HCT116 (cell line): Measurements from ENCODE around the gene GAB4. TPM values are rescaled to one million over a fixed set of nuclear protein-coding genes. Genes with fewer than 3 reads are reported as not detected.

Experiments used
- ATAC-seq: fragments of 200-7000 bp; cut with Tn5 transposase; 2 replicates; pipeline ENCODE4 v1.9.1; 2020; ENCODE audit warnings: mild to moderate bottlenecking, moderate library complexity
- Bru-seq: library from RNA; stranded (reverse); fragments of 400-500 nt; gene quantifications from one replicate; lab custom pipeline; 2021; lab: Mats Ljungman, UMichigan
- BruChase-seq, 2 experiments: library from RNA; stranded (reverse); fragments of 400-500 nt; gene quantifications; one replicate each; lab custom pipeline; 2021; lab: Mats Ljungman, UMichigan
- BruUV-seq: library from RNA; stranded (reverse); fragments of 400-500 nt; replicated peaks from 2 replicates; lab custom pipeline; 2021; lab: Mats Ljungman, UMichigan
- CTCF ChIA-PET: fragments of 300-600 bp; sonication (Branson Sonifier 250); formaldehyde crosslinking; loops from one replicate; lab custom pipeline; 2021; ENCODE audit warnings: antibody characterized with exemption; lab: Charles Lee
- POLR2A ChIA-PET: fragments of 300-600, 350-600 bp; sonication (Branson Sonifier 250); formaldehyde crosslinking; loops from one replicate; lab custom pipeline; 2021; ENCODE audit warnings: antibody characterized with exemption; lab: Charles Lee
- RAD21 ChIA-PET, 2 experiments: fragments of 300-600 bp; sonication (Branson Sonifier 250); formaldehyde crosslinking; loops; one replicate each; lab custom pipeline; 2023; ENCODE audit warnings: low total read pairs in 2 of 2; ENCODE audit not compliant: uncharacterized antibody in 2 of 2, unreplicated experiment in 2 of 2, low non-redundant PET in 1 of 2; lab: Charles Lee
- DNase-seq: peaks from one replicate; pipeline ENCODE4 v3.0.0-alpha.2; 2010; ENCODE audit warnings: low read depth, low spot score
- H2AFZ ChIP-seq: fragments of 200-600 bp; shearing (Covaris generic), sonication (generic); 2 replicates; pipeline ENCODE4 v1.6.1; 2017; ENCODE audit warnings: low read depth, mixed run types, mixed read lengths, antibody characterized with exemption, low read length; ENCODE audit not compliant: poor library complexity, severe bottlenecking
- H3K27ac ChIP-seq: 2 replicates; pipeline ENCODE4 v1.5.1; 2012; ENCODE audit warnings: low read depth, low read length
- H3K27me3 ChIP-seq: fragments of 200-600 bp; sonication (generic); 2 replicates; pipeline ENCODE4 v1.6.1; 2016; ENCODE audit warnings: mixed run types, low read length, mixed read lengths; ENCODE audit not compliant: insufficient read depth
- H3K36me3 ChIP-seq, 2 experiments: fragments of 200-500 bp in 1 of 2; fragments of 200-600 bp in 1 of 2; sonication (Bioruptor generic) in 1 of 2; sonication (generic) in 1 of 2; 2 replicates each; pipeline versions ENCODE4 v1.5.1 to v1.6.1; 2014 to 2016; ENCODE audit warnings: low read length in 2 of 2, inconsistent platforms in 1 of 2, mixed read lengths in 1 of 2, mixed run types in 1 of 2; ENCODE audit not compliant: insufficient read depth in 2 of 2, control insufficient read depth in 1 of 2
- H3K4me1 ChIP-seq, 2 experiments: fragments of 200-600 bp in 1 of 2; sonication (generic) in 1 of 2; 2 replicates each; pipeline versions ENCODE4 v1.5.1 to v1.6.1; 2012 to 2017; ENCODE audit warnings: low read length in 2 of 2, inconsistent platforms in 1 of 2, mild to moderate bottlenecking in 1 of 2, mixed read lengths in 1 of 2, mixed run types in 1 of 2, moderate library complexity in 1 of 2; ENCODE audit not compliant: insufficient read depth in 2 of 2, control insufficient read depth in 1 of 2
- H3K4me2 ChIP-seq: fragments of 200-600 bp; sonication (generic); 2 replicates; pipeline ENCODE4 v1.6.1; 2017; ENCODE audit warnings: mixed run types, low read length, mixed read lengths
- H3K4me3 ChIP-seq, 2 experiments: fragments of 200-600 bp in 1 of 2; sonication (generic) in 1 of 2; replicated peaks in 1 of 2; 2 replicates each; pipeline ENCODE4 v1.5.1; 2011 to 2016; ENCODE audit warnings: low read length in 2 of 2, control low read depth in 1 of 2, low read depth in 1 of 2, mild to moderate bottlenecking in 1 of 2, mixed read lengths in 1 of 2, mixed run types in 1 of 2
- H3K79me2 ChIP-seq: fragments of 200-600 bp; sonication (generic); 2 replicates; pipeline ENCODE4 v1.6.1; 2017; ENCODE audit warnings: mild to moderate bottlenecking, mixed run types, low read length, moderate library complexity, mixed read lengths; ENCODE audit not compliant: insufficient read depth
- H3K9ac ChIP-seq: fragments of 200-600 bp; sonication (generic); 2 replicates; pipeline ENCODE4 v1.6.1; 2016; ENCODE audit warnings: low read length, mixed read lengths
- H3K9me2 ChIP-seq: fragments of 200-600 bp; sonication (generic), shearing (Covaris generic); 2 replicates; pipeline ENCODE4 v1.6.1; 2017; ENCODE audit warnings: mixed run types, mild to moderate bottlenecking, moderate library complexity; ENCODE audit not compliant: insufficient read depth
- H3K9me3 ChIP-seq, 2 experiments: fragments of 200-500 bp in 1 of 2; fragments of 200-600 bp in 1 of 2; sonication (Bioruptor generic) in 1 of 2; sonication (generic) in 1 of 2; 2 replicates each; pipeline ENCODE4 v1.6.1; 2014 to 2017; ENCODE audit warnings: low read length in 2 of 2, mixed read lengths in 2 of 2, inconsistent platforms in 1 of 2, low read depth in 1 of 2, mild to moderate bottlenecking in 1 of 2, mixed run types in 1 of 2, moderate library complexity in 1 of 2; ENCODE audit not compliant: control insufficient read depth in 1 of 2, insufficient read depth in 1 of 2
- H4K20me1 ChIP-seq: fragments of 200-600 bp; sonication (generic), shearing (Covaris generic); 2 replicates; pipeline ENCODE4 v1.6.1; 2017; ENCODE audit warnings: mixed run types, mild to moderate bottlenecking, moderate library complexity; ENCODE audit not compliant: insufficient read depth
- CEBPB ChIP-seq: IDR thresholded peaks from 2 replicates; pipeline ENCODE4 v1.6.1; 2012; ENCODE audit warnings: low read depth
- intact Hi-C: fragments of 100-400 bp; cut with micrococcal nuclease; formaldehyde crosslinking; loops from 2 replicates; pipeline ENCODE4 v1.10.0; 2022
- long read RNA-seq: library from polyadenylated mRNA; unstranded; transcript quantifications from one replicate; pipeline ENCODE4 v2.0.0, GENCODE V29; 2021; ENCODE audit not compliant: unreplicated experiment
- polyA plus RNA-seq: library from polyadenylated mRNA; unstranded; fragments of >200 nt; gene quantifications from 2 replicates; pipeline ENCODE4 v1.2.1, GENCODE V29; 2012; ENCODE audit warnings: missing spikeins
- total RNA-seq: library from RNA; stranded (reverse); gene quantifications from one replicate; pipeline ENCODE4 v1.2.1, GENCODE V29; 2021; ENCODE audit not compliant: unreplicated experiment
- TF ChIP-seq, protein P1 (sequence below), 3 experiments: fragments of 200-600 bp in 1 of 3; sonication (generic) in 1 of 3; IDR thresholded peaks in 2 of 3; conservative IDR thresholded peaks in 1 of 3; 2 replicates each; pipeline ENCODE4 v1.5.1; 2012 to 2017; ENCODE audit warnings: low read depth in 2 of 3, low read length in 2 of 3, antibody characterized with exemption in 1 of 3, borderline replicate concordance in 1 of 3, control low read depth in 1 of 3, mild to moderate bottlenecking in 1 of 3, mixed read lengths in 1 of 3, mixed run types in 1 of 3, moderate library complexity in 1 of 3; ENCODE audit not compliant: insufficient read depth in 1 of 3
- TF ChIP-seq, protein P2 (sequence below): IDR thresholded peaks from 2 replicates; pipeline ENCODE4 v1.6.1; 2012

Gene GAB4, protein sequence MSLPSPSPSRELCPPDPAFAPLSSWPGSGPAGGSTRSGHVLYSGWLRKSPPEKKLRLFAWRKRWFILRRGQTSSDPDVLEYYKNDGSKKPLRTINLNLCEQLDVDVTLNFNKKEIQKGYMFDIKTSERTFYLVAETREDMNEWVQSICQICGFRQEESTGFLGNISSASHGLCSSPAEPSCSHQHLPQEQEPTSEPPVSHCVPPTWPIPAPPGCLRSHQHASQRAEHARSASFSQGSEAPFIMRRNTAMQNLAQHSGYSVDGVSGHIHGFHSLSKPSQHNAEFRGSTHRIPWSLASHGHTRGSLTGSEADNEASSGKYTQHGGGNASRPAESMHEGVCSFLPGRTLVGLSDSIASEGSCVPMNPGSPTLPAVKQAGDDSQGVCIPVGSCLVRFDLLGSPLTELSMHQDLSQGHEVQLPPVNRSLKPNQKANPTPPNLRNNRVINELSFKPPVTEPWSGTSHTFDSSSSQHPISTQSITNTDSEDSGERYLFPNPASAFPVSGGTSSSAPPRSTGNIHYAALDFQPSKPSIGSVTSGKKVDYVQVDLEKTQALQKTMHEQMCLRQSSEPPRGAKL
- total RNA-seq (not detected), Bru-seq, nascent RNA (not detected), BruChase-seq, experiment 1, labeled RNA remaining after a 6-hour chase (percentile 2 among the genes with signal in this experiment), BruChase-seq, experiment 2, labeled RNA remaining after a 2-hour chase (not detected)
- not detected in 2 replicates for polyA plus RNA-seq
- long read RNA-seq = 0 reads

DNA sequence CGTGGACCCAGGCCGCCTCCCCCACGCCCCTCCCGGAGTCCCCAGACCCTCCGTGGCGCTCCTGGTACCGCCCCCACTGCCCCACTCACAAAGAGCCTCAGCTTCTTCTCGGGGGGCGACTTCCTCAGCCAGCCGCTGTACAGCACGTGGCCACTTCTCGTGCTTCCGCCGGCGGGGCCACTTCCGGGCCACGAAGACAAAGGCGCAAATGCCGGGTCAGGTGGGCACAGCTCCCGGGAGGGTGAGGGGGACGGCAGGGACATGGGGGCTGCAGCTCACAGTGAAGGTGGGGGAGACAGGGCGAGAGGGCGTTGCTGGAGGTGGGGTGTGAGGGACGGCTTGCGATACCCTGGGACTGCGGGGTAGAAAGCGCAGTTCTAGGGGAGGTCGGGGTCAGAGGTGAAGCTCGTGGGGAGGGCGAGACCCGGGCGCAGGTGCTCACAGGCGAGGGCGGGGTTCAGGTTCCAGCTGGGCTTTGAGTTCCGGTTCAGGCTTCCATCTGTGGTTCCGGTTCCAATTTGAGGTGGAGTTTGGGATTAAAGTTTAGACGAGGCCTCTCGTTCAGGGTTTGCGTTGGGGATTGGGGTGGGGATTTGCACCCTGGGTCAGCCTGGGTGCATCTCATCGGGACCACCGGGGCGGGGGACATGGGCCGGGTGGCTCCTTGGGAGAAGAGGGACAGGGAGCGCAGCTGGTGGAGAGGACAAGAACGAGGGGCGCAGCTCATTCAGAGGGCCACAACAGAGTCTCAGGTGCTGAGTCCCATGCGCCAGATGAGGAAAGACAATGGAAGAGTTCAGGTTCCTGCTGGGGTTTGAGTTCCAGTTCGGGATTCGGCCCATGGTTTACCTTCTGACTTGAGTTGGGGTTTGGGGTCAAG, at the start of gene GAB4:
TSS of gene GAB4 (minus strand) at position 371 of the 880 bp plus-strand sequence. CDS start at position 263, 108 bp downstream.
- H3K9me3 ChIP-seq = no peaks in the 10 kb centered on the region
- H3K4me2 ChIP-seq = no peak within 1 kb of the TSS
- no peaks in the 10 kb centered on the region for H3K79me2 ChIP-seq
- no peaks in the 10 kb centered on the region for H3K36me3 ChIP-seq
- no peak within 1 kb of the TSS for H3K9ac ChIP-seq
- intact Hi-C loops = no loop called here
- ChIA-PET CTCF (no interaction called here), RAD21 (no interaction called here), POLR2A (no interaction called here)
- H3K9me2 ChIP-seq = no peaks in the 10 kb centered on the region
- DNase-seq (no peak), ATAC-seq (no peak)
- no TSS peak for BruUV-seq
- H3K4me1 ChIP-seq = peaks cover 0 to 4% of the 10 kb centered on the region in 2 experiments; a peak in 1 of 4 replicates
- H4K20me1 ChIP-seq = no peaks in the 10 kb centered on the region
- no peak within 1 kb of the TSS for H3K4me3 ChIP-seq
- H3K27me3 ChIP-seq = no peaks in the 10 kb centered on the region
- TF ChIP-seq, protein P1, sequence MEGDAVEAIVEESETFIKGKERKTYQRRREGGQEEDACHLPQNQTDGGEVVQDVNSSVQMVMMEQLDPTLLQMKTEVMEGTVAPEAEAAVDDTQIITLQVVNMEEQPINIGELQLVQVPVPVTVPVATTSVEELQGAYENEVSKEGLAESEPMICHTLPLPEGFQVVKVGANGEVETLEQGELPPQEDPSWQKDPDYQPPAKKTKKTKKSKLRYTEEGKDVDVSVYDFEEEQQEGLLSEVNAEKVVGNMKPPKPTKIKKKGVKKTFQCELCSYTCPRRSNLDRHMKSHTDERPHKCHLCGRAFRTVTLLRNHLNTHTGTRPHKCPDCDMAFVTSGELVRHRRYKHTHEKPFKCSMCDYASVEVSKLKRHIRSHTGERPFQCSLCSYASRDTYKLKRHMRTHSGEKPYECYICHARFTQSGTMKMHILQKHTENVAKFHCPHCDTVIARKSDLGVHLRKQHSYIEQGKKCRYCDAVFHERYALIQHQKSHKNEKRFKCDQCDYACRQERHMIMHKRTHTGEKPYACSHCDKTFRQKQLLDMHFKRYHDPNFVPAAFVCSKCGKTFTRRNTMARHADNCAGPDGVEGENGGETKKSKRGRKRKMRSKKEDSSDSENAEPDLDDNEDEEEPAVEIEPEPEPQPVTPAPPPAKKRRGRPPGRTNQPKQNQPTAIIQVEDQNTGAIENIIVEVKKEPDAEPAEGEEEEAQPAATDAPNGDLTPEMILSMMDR (IDR thresholded peaks at IDR 0.05 in 2 of 3, conservative IDR thresholded peaks at IDR 0.05 in 1 of 3; ENCODE audit: borderline replicate concordance in 1 of 3, insufficient read depth in 1 of 3, low read depth in 2 of 3, low read length in 2 of 3) = no peak
- no peak for TF ChIP-seq CEBPB
- TF ChIP-seq, protein P2, sequence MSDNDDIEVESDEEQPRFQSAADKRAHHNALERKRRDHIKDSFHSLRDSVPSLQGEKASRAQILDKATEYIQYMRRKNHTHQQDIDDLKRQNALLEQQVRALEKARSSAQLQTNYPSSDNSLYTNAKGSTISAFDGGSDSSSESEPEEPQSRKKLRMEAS = no peak
- H2AFZ ChIP-seq = no peak within 1 kb of the TSS
- no peak within 1 kb of the TSS for H3K27ac ChIP-seq
